ENCODE data around the gene GNB5. TPM values are rescaled to one million over a fixed set of nuclear protein-coding genes. Genes with fewer than 3 reads are reported as not detected.

GNB5 gene
- total RNA-seq, 1 donor from 2014 or later: 23.7 TPM

DNA sequence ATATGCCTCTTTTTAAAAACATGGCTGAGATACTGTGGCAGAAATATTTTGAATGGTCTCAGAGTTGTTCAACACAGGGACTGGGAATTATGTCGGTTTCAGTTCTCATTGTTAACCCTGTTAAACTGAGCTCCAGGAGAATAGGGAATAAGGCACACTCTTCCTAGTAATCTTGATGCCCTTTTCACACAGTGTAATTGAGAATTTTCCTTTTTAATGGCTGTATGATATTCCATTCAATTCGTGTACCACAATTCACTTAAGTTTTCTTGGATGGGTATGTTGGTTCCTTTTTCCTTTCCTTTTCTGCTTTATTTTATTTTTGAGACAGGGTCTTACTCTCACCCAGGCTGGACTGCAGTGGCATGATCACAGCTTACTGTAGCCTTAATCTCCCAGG lies 44.9 kb downstream of the GNB5 start:
- TF ChIP-seq, protein P1, sequence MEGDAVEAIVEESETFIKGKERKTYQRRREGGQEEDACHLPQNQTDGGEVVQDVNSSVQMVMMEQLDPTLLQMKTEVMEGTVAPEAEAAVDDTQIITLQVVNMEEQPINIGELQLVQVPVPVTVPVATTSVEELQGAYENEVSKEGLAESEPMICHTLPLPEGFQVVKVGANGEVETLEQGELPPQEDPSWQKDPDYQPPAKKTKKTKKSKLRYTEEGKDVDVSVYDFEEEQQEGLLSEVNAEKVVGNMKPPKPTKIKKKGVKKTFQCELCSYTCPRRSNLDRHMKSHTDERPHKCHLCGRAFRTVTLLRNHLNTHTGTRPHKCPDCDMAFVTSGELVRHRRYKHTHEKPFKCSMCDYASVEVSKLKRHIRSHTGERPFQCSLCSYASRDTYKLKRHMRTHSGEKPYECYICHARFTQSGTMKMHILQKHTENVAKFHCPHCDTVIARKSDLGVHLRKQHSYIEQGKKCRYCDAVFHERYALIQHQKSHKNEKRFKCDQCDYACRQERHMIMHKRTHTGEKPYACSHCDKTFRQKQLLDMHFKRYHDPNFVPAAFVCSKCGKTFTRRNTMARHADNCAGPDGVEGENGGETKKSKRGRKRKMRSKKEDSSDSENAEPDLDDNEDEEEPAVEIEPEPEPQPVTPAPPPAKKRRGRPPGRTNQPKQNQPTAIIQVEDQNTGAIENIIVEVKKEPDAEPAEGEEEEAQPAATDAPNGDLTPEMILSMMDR (conservative IDR thresholded peaks at IDR 0.05; ENCODE audit: low read depth, low read length): no peak
- DNase-seq (ENCODE audit: low read depth): no peak
- no peak overlapping the region for H3K4me3 ChIP-seq (ENCODE audit: low read depth, low read length)

DNA sequence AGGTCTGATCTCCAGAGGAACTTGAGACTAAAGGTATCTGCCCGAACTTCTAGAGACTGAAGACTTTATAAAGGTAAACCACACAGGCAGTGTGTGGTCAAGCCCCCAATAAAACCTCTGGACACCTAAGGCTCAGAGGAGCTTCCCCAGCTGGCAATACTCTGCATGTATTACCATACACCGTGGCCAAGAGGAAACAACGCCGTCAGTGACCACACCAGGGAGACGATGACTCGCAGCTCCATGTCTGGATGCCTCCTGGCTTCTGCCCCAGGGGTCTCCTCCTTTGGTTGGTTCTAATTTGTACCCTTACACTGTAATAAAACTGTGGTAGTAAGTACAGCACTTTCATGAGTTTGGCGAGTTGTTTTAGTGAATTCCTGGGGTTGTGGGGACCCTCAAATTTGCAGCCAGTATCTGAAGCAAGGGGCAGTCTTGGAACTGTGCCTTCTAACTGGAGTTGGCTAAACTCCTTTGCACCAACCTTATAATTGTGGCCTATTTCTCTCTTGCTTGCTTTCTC lies 46.5 kb downstream of the GNB5 start:
- DNase-seq (ENCODE audit: low read depth): no peak
- H3K4me3 ChIP-seq (ENCODE audit: low read depth, low read length): no peak overlapping the region

DNA sequence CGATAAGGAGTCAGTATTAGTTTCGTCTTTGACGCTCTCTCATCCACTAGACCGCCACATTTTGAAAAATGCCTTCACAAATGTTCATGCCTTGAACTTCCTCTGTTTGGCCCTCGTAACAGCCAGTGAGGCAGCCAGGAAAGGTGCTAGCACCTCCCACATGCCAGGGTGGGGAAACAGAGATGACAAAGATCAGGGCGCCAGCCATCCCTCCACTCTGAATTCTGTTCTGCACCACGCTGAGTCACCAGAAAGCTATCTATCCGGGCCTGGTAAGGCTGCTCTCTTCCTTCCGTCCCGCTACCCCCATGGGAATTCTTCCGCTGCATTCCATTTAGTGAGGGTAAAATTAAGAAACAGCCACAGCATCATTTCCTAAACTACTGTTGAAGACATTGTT lies 47.3 kb downstream of the GNB5 start:
- peak; percentile 15 for DNase-seq (ENCODE audit: low read depth)
- no peak overlapping the region for H3K4me3 ChIP-seq (ENCODE audit: low read depth, low read length)
- TF ChIP-seq, protein P1 (conservative IDR thresholded peaks at IDR 0.05; ENCODE audit: low read depth, low read length): no peak

More for the DNA sequence above, 46.5 kb downstream of the GNB5 start:
- TF ChIP-seq, protein P1 (conservative IDR thresholded peaks at IDR 0.05; ENCODE audit: low read depth, low read length): no peak

DNA sequence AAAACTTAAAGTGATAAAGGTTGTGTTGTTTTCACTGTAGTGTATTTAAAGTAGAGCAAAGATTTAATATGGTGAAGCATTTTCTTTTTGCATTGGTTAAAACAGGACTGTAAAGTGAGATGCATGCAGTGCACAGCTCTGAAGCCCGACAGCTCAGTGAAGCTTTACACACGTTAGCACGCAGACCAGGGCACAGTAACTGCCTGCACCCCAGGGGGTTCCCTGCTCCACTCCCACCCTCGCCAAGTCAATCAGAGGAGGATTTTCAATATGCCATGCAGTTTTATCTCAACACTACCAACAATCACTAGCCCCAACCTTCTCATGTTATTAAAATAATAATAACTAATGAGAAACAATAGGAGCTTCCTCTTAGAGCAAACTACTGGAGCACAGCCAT lies 50.5 kb downstream of the GNB5 start:
- no peak overlapping the region for H3K4me3 ChIP-seq (ENCODE audit: low read depth, low read length)
- TF ChIP-seq, protein P1 (conservative IDR thresholded peaks at IDR 0.05; ENCODE audit: low read depth, low read length): no peak
- DNase-seq (ENCODE audit: low read depth): no peak

DNA sequence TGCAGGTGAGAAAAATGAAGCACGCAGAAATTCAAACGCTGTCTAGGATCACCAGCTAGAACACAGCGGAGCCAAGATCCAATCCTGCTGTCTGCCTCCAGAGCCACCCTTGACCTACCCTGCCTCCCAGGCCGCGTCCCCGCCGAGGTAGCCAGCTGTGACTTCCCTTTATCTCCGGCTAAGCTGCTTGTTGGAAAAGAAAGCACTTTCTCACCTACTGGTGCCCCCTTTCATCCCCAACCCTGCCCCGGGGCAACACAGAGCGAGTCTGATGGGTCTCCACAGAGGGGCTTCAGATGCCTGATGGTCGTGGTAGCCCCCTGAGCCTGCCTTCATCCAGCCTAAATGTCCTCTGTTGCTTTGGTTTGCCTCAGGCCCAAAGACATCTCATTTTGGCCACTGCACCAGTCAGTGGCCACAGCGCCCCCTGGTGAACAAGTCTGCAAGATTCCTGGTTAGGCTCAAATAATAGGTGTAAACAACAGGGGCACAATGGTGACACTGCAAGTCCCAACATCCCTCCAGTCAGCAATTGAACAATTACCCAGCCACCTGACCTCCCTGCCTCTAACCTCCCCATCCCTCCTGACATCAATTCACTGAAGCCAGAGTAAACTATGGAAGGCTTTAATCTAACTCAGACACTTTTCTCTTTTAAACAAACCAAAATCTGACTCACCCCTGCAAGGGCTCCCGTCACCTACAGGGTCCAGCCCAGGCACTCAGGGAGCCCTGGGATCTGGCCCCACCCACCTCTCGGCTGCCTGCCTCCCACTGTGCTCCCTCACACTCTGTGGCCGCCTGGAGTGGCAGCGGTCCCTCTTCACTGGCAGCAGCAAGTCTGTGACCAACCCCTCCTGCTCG lies 51.4 kb downstream of the GNB5 start:
- no peak overlapping the region for H3K4me3 ChIP-seq (ENCODE audit: low read depth, low read length)
- TF ChIP-seq, protein P1 (conservative IDR thresholded peaks at IDR 0.05; ENCODE audit: low read depth, low read length): peak; percentile 90
- no peak for DNase-seq (ENCODE audit: low read depth)

DNA sequence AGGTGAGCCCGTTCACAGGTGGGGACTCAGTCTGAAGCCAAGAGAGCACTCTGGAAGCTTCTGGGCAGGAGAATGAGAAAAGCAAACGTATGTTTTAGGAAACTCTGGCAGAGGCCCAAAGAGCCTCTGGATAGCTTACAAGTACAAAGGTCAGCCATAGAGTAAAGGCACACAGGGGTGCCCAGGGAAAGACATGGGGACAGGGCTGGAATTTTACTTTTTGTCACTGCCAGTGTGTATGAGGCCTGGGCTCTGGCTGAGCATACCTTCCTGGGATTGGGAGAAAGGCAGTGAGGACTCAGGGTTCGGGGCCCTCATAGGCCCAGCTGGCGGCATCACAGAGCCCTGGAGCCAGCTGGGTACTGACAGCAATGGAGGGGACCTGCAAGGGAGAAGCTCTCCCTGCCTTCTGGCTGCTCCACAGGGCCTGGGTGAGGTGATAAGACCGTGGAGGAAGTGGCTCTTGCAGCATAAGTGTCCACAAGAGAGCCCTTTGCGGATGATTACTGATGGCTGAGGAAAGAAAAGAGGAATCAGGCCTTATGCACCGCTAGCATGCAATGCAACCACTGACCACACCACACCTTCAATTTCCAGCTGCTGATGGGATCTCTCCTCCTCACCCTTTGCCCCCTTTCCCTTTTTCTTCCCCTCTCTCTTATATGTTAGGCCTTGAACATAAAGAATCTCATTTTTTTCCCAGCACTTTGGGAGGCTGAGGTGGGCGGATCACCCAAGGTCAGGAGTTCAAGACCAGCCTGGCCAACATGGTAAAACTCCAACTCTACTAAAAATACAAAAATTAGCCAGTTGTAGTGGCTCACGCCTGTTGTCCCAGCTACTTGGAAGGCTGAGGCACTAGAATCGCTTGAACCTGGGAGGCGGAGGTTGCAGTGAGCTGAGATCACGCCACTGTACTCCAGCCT lies 53.5 kb downstream of the GNB5 start:
- TF ChIP-seq, protein P1 (conservative IDR thresholded peaks at IDR 0.05; ENCODE audit: low read depth, low read length): no peak
- H3K4me3 ChIP-seq (ENCODE audit: low read depth, low read length): no peak overlapping the region
- no peak for DNase-seq (ENCODE audit: low read depth)

Measured in epithelial cell of proximal tubule (primary cell).